Measurements from ENCODE around the gene TMEM117.
"Not testable (repeated sequence)": the region's sequence is repeated elsewhere in the genome, so short reads cannot be mapped to it uniquely, and the experiment has no call there.

Gene TMEM117

GRCh38 chr12:44031472-44032185 lies 195.7 kb downstream of the TMEM117 start:
- no peak for DNase-seq

GRCh38 chr12:44034906-44035305 lies 199.0 kb downstream of the TMEM117 start:
- DNase-seq: no peak

- DNase-seq: no peak
Measured at GRCh38 chr12:44036875-44037443, 201.1 kb downstream of the TMEM117 start.

- no peak for DNase-seq
Measured at GRCh38 chr12:44038411-44038810, 202.5 kb downstream of the TMEM117 start.

GRCh38 chr12:44044491-44044890 lies 208.6 kb downstream of the TMEM117 start:
- not testable (repeated sequence) for DNase-seq

- DNase-seq: no peak
Measured at GRCh38 chr12:44046732-44047417, 211.0 kb downstream of the TMEM117 start.

- DNase-seq: no peak
Measured at GRCh38 chr12:44052554-44052953, 216.7 kb downstream of the TMEM117 start.

- no peak for DNase-seq
Measured at GRCh38 chr12:44053549-44054127, 217.8 kb downstream of the TMEM117 start.

GRCh38 chr12:44054281-44054680 lies 218.4 kb downstream of the TMEM117 start:
- no peak for DNase-seq

GRCh38 chr12:44058366-44058765 lies 222.5 kb downstream of the TMEM117 start:
- DNase-seq: no peak

GRCh38 chr12:44059476-44059875 lies 223.6 kb downstream of the TMEM117 start:
- DNase-seq: no peak

- no peak for DNase-seq
Measured at GRCh38 chr12:44063671-44064070, 227.8 kb downstream of the TMEM117 start.

- DNase-seq: no peak
Measured at GRCh38 chr12:44076871-44077270, 241.0 kb downstream of the TMEM117 start.

GRCh38 chr12:44077294-44077693 lies 241.4 kb downstream of the TMEM117 start:
- no peak for DNase-seq

GRCh38 chr12:44078273-44078672 lies 242.4 kb downstream of the TMEM117 start:
- DNase-seq: no peak

GRCh38 chr12:44088647-44089046 lies 252.8 kb downstream of the TMEM117 start:
- DNase-seq: no peak

- DNase-seq: no peak
Measured at GRCh38 chr12:44091948-44092606, 256.2 kb downstream of the TMEM117 start.

GRCh38 chr12:44098786-44099185 lies 262.9 kb downstream of the TMEM117 start:
- no peak for DNase-seq

GRCh38 chr12:44099486-44099885 lies 263.6 kb downstream of the TMEM117 start:
- DNase-seq: no peak

GRCh38 chr12:44100264-44100663 lies 264.4 kb downstream of the TMEM117 start:
- DNase-seq: no peak

GRCh38 chr12:44101475-44101874 lies 265.6 kb downstream of the TMEM117 start:
- DNase-seq: no peak

- no peak for DNase-seq
Measured at GRCh38 chr12:44114906-44115305, 279.0 kb downstream of the TMEM117 start.

GRCh38 chr12:44117337-44117736 lies 281.5 kb downstream of the TMEM117 start:
- DNase-seq: no peak
